Uterus (tissue), 2 donors: ENCODE measurements around the gene TSPAN32.

ENCODE experiments used
- CTCF ChIP-seq, 4 experiments: fragments of 200-600 bp in 2 of 4; fragments of 450-650 bp in 2 of 4; sonication (generic) in 2 of 4; IDR thresholded peaks; one replicate each; pipeline ENCODE4 v1.5.1; 2016 to 2019; ENCODE audit warnings: antibody characterized with exemption in 4 of 4, mild to moderate bottlenecking in 2 of 4, moderate library complexity in 1 of 4
- POLR2A ChIP-seq, 2 donors: fragments of 450-650 bp; IDR thresholded peaks; one replicate each; pipeline ENCODE4 v1.6.1; 2016; ENCODE audit warnings: antibody characterized with exemption in 2 of 2, mild to moderate bottlenecking in 1 of 2, moderate library complexity in 1 of 2

GRCh38 chr11:2259897-2260451 is 41.8 kb upstream of the TSPAN32 start:
- TF ChIP-seq CTCF (IDR thresholded peaks at IDR 0.05) (no peak), POLR2A (IDR thresholded peaks at IDR 0.05) (no peak)
